Measurements from ENCODE around the gene PBOV1. TPM values are rescaled to one million over a fixed set of nuclear protein-coding genes. Genes with fewer than 3 reads are reported as not detected.
A peak's percentile ranks its signal among the peaks of the same experiment; 100 is the strongest.

PBOV1 gene
- total and polyA plus RNA-seq, 12 donors: not detected

DNA sequence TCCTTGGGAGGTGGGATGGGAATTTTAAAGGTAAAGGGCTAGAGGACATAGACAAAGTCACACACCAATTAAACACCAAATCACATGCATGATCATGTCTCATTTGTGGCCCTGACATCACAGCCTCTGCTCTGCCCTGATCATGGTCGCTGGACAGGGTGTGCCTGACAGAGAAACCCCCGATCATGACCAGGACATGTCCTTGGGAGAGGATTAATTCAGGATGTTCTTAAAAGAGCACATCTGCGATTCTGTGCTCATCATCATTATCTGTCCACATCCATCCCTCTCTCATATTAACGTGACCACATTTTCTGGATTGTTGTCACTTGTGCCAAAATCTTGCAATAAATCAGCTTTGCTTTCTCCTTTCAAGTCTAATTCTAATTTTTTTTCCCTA, 7.7 kb upstream of the PBOV1 start:
- DNase-seq: peak in 1 of 7 donors; percentile 71
- H3K27me3 ChIP-seq: no peaks in the 10 kb centered on the region
- TF ChIP-seq, protein P1, sequence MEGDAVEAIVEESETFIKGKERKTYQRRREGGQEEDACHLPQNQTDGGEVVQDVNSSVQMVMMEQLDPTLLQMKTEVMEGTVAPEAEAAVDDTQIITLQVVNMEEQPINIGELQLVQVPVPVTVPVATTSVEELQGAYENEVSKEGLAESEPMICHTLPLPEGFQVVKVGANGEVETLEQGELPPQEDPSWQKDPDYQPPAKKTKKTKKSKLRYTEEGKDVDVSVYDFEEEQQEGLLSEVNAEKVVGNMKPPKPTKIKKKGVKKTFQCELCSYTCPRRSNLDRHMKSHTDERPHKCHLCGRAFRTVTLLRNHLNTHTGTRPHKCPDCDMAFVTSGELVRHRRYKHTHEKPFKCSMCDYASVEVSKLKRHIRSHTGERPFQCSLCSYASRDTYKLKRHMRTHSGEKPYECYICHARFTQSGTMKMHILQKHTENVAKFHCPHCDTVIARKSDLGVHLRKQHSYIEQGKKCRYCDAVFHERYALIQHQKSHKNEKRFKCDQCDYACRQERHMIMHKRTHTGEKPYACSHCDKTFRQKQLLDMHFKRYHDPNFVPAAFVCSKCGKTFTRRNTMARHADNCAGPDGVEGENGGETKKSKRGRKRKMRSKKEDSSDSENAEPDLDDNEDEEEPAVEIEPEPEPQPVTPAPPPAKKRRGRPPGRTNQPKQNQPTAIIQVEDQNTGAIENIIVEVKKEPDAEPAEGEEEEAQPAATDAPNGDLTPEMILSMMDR (IDR thresholded peaks at IDR 0.05): no peak
- no peak for TF ChIP-seq POLR2A (IDR thresholded peaks at IDR 0.05)
- H3K9me3 ChIP-seq (replicated peaks in 1 of 3): no peaks in the 10 kb centered on the region
- H3K36me3 ChIP-seq (replicated peaks in 1 of 2): no peaks in the 10 kb centered on the region
- H3K4me3 ChIP-seq: no peak overlapping the region
- H3K4me1 ChIP-seq (replicated peaks in 1 of 2): no peaks in the 10 kb centered on the region
- H3K27ac ChIP-seq: peak overlapping the region in 1 of 5 donors; percentile 62
- WGBS, 4 donors: 39 to 47% (median 42%) methylated on average over 4 of the region's 4 CpGs
- intact Hi-C loops (cut with DNase I): no loop called here

- Histone ChIP-seq H3K27ac (no peak overlapping the region), H3K4me3 (no peak overlapping the region), H3K27me3 (no peaks in the 10 kb centered on the region), H3K9me3 (replicated peaks in 1 of 3) (no peaks in the 10 kb centered on the region), H3K36me3 (replicated peaks in 1 of 2) (no peaks in the 10 kb centered on the region), H3K4me1 (replicated peaks in 1 of 2) (no peaks in the 10 kb centered on the region)
- 56 to 68% (median 63%) methylated on average over 4 of the region's 4 CpGs for WGBS, 4 donors
- TF ChIP-seq, protein P1 (IDR thresholded peaks at IDR 0.05): no peak
- no peak for TF ChIP-seq POLR2A (IDR thresholded peaks at IDR 0.05)
- intact Hi-C loops (cut with DNase I): no loop called here
- no peak for DNase-seq
Measured at GRCh38 chr6:138222901-138223546, 4.7 kb upstream of the PBOV1 start.

- H3K4me3 ChIP-seq: no peak overlapping the region
- H3K27ac ChIP-seq: no peak overlapping the region
- H3K36me3 ChIP-seq (replicated peaks in 1 of 2): no peaks in the 10 kb centered on the region
- DNase-seq: no peak
- no peak for TF ChIP-seq POLR2A (IDR thresholded peaks at IDR 0.05)
- TF ChIP-seq, protein P1 (IDR thresholded peaks at IDR 0.05): no peak
- peaks cover 7% of the 10 kb centered on the region for H3K27me3 ChIP-seq
- 84 to 89% (median 87%) methylated on average over 4 of the region's 4 CpGs for WGBS, 4 donors
- H3K4me1 ChIP-seq (replicated peaks in 1 of 2): no peaks in the 10 kb centered on the region
- no peaks in the 10 kb centered on the region for H3K9me3 ChIP-seq (replicated peaks in 1 of 3)
- intact Hi-C loops (cut with DNase I): no loop called here
Measured at GRCh38 chr6:138219901-138220300, 1.6 kb upstream of the PBOV1 start.

GRCh38 chr6:138219398-138219797, 1.1 kb upstream of the PBOV1 start:
- peaks cover 7% of the 10 kb centered on the region for H3K27me3 ChIP-seq
- intact Hi-C loops (cut with DNase I): no loop called here
- TF ChIP-seq, protein P1 (IDR thresholded peaks at IDR 0.05): no peak
- TF ChIP-seq POLR2A (IDR thresholded peaks at IDR 0.05): no peak
- H3K4me1 ChIP-seq (replicated peaks in 1 of 2): no peaks in the 10 kb centered on the region
- no peak overlapping the region for H3K27ac ChIP-seq
- no peak overlapping the region for H3K4me3 ChIP-seq
- H3K9me3 ChIP-seq (replicated peaks in 1 of 3): no peaks in the 10 kb centered on the region
- DNase-seq: no peak
- 79 to 86% (median 82%) methylated on average over 3 of the region's 3 CpGs for whole genome bisulfite sequencing, 4 donors
- no peaks in the 10 kb centered on the region for H3K36me3 ChIP-seq (replicated peaks in 1 of 2)
